ENCODE results near the gene CPSF6.
A peak's percentile ranks its signal among the peaks of the same experiment; 100 is the strongest.
"Not testable (repeated sequence)": the region's sequence is repeated elsewhere in the genome, so short reads cannot be mapped to it uniquely, and the experiment has no call there.

CPSF6 gene

DNA sequence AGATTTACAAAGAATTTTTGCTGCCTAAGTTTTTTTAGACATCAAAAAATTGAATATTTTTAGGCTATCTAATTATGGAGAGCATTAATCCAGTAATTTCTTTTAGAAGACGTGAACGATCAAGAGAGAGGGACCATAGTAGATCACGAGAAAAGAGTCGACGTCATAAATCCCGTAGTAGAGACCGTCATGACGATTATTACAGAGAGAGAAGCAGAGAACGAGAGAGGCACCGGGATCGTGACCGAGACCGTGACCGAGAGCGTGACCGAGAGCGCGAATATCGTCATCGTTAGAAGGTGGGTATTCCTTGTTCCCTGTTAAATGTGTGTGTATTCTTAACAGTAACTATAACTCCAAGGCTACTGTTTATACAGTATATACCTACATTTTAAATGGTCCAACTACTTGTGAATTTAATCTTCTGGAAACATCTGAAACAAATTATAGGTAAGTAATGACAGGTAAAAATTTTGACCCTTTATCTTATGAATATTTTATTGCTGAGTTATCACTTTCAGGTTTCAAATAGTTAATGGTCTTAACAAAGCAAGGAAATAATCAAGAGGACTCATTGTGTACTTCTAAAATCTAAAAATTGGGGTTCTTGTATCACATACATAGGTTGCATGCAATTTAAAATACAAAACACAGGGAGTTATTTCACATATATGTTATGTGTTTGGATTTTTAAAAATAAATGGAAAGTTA, 23.1 kb downstream of the CPSF6 start:
- DNase-seq = no peak

DNA sequence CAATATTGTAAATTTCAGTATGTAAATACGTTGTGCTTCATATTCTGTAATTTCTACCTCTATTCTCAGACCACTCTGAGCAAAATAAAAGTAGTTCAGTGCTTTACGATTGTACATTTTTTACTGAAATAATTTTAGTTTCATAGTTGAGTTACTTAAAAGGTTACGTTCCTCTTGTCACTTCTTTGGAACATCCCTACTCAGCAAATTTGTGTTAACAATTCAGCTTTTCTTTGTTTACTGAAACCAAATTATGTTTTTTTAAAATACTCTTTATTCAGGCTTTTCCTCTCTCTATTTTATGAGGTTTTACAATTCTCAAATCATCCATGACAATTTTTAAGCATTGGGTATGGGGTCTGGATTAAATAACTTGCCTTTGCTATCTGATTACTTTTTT, 25.8 kb downstream of the CPSF6 start:
- no peak for DNase-seq

DNA sequence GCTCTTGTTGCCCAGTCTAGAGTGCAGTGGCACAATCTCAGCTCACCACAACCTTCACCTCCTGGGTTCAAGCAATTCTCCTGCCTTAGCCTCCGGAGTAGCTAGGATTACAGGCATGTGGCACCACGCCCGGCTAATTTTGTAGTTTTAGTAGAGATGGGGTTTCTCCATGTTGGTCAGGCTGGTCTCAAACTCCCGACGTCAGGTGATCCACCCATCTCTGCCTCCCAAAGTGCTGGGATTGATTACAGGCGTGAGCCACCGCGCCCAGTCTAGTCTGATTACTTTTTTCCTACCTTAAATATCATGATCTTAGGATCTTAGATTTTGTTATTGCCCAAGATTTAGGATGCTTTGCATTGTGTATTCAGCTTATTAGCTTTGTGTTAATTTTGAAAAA, 26.3 kb downstream of the CPSF6 start:
- DNase-seq = not testable (repeated sequence)

DNA sequence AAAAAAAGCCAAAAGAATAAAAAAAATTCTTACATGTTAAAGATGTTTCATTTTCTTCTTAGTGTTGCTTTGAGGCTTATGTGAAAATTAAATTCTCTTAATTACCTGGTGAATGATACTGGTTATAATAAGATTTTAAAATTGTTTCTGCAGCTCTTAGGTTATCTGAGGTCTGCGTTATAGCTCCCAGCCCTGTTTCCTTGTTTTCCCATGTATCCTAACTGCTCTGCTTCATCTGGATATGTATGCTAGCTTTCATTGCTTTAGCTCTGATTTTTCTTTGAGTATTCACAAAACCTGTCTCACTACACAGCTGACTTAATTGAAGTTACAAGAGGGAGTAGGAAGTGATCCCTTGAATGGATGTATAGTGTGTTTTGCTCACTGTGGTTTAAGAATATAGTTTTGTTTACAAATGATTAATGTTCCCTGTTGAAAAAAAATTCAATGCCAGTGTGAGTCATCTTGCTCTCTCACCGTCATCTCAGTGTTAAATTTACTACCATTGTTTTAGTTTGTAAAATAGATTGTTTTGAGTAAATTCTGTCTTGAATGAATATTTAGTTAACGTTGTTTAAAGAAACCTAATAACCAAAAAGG, 26.8 kb downstream of the CPSF6 start:
- no peak for DNase-seq

DNA sequence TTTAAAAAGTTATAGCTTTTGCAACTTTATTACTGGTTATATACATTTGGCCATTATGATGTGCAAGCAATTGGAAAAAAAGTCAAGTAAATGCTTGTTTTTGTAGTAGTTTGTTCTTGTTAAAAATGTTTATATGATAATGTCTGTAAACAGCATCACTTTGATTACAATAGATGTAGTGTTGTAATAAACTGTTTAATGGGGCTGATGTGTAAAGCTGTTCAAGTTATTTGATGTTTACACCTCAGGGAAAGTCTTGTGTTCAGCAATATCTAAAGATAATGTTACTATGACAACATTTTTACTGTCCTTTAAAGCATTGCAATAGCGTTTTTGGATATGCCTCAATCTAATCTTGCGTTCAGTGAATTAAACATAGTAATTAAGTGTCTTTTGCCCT, 30.4 kb downstream of the CPSF6 start:
- no peak for DNase-seq

DNA sequence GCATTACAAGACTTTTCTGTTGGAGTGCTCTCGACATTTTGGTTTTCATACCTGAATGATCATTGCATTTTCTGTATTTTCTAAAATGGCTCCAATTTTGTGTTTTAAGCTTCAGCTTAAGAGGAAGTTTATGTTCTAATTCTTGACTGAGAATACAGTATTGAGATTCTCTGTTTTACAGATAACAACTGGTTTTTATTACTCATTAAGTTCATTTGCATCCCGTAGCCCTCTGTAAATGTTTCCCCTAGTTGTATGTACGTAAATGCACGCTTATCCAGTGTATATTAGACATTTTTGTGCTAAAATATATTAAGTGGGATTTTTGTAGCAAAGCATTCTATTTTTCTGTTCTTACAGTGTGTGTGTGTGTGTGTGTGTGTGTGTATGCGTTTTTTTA, 33.1 kb downstream of the CPSF6 start:
- DNase-seq = no peak

DNA sequence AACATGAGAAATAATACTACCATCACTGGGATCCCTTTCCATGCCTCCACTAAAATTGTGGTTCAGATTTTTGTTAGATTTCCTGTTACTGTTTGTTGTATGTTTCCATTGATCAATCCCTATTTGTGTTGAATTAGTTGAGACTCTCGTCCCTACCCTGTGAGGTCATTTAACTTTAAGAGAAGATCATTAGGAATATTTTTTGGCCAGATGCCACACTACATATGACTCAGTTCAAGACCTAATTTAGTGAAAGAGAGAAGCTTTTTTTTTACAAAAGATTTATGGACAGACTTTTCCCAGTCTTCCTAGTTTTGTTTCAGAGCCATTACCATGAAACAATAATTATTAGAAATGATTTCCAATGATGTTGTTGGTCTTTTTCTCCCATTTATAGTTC, 35.5 kb downstream of the CPSF6 start:
- no peak for DNase-seq

DNA sequence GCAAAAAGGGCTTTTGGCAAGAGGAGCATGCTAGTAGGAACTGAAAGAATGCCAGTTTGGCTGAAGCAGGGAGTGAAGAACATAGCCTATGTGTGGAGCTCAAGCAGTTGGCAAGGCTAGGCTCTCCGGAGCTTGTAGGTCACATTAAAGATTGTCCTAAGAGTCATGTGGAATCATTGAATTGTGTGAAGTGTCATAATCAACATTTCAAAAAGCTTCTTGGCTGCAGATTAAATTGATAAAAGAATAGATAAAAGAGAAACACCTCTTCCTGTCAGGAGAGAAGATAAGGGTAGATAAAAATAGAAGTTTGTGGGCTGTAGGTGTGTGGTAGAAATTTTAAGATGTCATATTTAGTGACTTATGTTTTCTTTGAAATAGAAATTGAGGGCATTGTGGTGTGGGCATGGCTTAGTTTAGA, 36.1 kb downstream of the CPSF6 start:
- DNase-seq = peak; percentile 30

DNA sequence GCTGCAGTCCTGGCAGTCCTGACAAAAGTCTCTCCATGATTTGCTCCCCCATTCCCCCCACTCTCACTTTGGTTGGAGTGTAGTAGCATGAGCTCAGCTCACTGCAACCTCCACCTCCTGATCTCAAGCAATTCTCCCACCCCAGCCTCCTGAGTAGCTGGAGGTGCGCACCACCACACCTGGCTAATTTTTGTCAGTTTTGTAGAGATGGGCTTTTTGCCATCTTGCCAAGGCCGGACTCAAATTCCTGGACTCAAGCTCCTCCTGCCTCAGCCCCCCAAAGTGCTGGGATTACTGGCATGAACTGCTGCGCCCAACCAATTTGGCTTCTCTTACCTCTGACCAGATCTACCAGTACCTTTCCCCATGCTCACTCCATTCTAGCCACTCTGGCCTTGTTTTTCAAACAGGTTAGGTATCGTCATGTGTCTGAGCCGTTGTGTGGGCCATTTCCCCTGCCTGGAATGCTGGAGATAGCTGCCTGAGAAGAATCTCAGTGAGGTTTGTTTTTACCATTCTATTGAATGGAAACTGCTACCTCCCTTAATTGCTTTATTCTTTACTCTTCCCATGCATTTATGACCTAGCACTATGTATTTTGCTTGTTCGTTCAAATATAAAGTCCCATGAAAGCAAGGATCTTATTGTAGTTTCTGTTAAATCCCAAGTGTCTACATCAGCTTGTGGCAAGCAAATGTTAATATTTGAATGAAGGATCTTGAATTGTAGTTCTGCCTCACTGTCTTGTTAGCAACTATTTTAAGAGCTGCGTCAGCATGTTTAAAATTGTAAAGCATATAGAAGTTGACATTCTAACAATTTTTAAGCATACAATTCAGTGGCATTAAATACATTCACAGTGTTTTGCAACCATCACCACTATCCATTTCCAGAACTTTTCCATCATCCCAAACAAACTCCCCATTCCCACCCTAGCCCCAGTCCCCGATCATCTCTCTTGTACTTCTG, 39.7 kb downstream of the CPSF6 start:
- no peak for DNase-seq

DNA sequence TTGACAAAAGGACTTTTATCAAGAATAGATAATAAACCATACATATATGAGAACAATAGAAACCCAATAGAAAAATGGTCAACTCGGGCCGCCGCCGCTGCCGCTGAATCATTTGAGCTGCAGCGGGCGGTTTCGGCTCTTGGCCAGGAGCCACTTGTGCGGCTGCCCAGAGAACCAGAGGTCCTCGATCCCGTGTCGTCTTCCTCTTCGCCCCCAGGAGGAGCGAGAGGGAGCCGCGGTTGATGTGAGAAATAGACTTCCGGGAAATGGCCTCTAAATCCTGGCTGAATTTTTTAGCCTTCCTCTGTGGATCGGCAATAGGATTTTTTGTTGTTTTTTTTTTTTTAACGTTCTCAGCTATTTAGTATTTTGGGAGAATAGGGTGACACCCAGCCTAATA, 44.8 kb downstream of the CPSF6 start:
- no peak for DNase-seq

DNA sequence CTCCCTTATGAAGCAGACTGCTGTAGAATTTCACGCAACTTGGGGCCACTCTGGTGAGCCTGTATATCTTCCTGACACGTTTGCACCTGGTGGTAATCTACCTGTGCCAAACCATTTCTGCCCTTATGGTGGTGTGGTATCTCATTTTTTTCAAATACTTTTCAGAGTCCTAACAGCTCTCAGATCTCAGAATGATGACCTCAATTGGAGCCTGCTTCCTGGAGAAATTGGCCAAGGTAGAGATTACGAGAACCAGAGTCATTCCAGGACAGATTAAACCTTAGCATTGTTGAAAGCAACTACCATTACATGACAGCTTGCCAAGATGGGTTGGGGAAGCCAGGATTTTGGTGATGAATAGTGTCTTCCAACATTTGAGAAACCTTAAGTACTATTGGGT, 48.2 kb downstream of the CPSF6 start:
- no peak for DNase-seq

DNA sequence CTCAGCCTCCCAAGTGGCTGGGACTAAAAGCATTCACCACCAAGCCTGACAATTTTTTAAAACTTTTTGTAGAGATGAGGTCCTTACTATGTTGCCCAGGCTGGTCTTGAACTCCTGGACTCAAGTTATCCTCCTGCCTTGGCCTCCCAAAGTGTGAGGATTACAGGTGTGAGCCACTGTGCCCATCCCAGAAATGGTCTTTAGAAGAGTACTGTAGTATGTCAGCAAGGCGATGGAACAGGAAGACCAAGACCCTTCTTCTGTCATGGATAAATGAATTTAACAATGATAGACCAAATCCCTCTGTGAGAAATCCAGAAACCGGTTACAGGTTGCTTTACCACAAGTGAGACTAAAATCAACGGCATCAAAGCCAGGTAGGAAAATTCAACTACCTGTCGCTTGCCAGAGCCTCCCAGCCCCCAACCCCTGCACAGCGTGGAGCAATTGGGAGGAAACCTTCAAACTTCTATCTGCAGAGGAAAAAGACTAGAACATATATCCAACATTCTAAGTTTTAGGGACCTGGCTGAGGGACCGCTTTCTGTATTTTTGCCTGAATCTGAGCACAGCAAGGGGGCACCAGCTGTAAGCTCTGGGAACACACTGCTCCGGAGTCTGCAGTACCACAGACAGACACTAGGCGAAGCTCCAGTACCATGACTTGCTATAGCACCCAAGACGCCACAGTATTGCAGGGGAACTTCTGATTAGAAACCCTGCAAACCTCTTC, 51.3 kb downstream of the CPSF6 start:
- peak; percentile 86 for DNase-seq

DNA sequence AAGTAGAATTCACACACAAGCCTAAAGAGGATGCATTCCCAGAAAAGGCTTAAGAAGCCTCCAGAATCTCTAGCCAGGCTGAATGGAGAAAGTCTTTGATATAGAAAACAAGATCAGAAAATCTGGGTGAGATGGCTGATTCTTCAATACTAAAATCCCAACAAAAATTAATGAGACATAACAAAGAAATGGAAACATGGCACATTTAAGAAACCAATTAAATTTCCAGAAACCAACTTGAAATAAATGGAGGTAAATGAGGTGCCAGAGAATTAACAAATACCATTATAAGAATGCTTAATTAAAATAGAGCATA, 51.9 kb downstream of the CPSF6 start:
- no peak for DNase-seq

DNA sequence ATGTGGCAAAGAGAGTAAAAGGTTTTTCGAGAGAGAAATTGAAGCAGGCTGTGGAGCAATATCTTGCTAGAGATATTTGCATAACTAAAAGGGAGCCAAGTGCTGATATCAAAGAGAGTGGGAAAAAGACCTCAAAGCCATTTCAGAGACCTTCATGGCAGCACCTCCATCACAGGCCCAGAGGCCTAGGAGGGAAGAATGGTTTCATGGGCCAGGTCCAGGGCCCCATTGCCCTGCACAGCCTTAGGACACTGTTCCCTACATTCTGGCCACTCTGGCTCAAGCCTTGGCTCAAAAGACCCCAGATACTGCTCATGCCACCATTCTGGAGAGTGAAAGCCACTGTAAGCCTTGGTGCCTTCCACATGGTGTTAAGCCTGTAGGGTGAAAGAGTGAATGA, 58.8 kb downstream of the CPSF6 start:
- DNase-seq = no peak

DNA sequence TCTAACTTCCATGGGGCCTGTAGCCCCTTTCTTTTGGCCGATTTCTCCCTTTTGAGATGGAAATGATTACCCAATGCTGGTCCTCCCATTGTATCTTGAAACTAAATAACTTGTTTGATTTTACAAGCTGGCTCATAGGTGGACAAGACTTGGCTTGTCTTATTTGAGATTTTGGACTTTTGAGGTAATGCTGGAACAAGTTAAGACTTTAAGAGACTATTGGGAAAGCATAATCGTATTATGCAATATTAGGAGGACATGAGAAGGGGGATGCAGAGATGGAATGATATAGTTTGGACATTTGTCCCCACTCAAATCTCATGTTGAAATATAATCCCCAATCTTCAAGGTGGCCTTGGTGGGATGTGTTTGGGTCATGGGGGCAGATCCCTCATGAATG, 59.6 kb downstream of the CPSF6 start:
- no peak for DNase-seq

DNA sequence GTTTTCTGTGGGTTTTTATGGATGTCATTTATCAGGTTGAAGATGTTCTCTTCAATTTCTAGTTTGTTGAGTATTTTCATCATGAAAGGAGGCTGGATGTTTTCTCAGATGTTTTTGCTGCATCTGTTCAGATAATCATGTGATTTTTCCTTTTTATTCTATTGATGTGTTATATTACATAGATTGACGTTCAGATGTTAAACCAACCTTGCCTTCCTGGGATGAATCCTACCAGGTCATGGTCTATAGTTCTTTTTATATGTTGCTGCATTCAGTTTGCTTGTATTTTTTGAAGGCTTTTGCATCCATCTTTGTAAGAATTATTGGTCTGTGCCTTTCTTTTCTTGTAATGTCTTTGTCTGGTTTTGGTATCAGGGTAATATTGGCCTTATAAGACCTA, 64.9 kb downstream of the CPSF6 start:
- no peak for DNase-seq

DNA sequence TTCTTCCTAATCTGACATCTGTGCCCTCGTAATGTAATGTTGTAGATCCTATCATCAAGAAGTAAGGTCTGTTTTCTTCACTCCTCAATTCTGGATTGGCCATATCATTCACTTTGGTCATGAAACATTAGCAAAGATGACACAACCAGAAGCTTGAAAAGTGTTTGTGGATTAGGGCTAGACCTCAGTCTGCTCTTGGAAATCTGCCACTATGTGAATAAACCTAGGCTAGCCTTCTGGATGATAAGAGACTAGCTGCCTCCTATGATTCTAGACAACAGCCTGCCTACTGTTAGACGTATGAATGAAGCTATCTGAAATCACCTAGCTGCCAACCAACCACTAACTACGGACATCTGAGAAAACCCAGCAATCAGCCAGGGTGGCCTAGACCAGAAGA, 70.1 kb downstream of the CPSF6 start:
- no peak for DNase-seq

DNA sequence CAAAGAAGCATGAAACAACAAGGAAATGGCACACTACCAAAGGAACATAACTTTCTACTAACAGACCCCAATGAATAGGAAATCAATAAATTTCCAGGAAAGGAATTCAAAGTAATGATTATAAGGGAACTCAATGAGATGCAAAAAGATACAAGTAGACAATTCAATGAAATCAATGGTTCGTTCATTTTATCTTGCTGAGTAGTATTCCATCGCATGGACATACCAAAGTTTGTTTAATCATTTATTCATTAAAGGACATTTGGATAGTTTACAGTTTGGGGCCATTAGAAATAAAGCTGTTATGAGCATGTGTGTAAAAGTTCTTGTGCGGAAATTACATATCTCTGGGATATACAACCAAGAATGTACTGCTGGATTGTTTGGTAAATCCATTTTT, 73.8 kb downstream of the CPSF6 start:
- DNase-seq = no peak

DNA sequence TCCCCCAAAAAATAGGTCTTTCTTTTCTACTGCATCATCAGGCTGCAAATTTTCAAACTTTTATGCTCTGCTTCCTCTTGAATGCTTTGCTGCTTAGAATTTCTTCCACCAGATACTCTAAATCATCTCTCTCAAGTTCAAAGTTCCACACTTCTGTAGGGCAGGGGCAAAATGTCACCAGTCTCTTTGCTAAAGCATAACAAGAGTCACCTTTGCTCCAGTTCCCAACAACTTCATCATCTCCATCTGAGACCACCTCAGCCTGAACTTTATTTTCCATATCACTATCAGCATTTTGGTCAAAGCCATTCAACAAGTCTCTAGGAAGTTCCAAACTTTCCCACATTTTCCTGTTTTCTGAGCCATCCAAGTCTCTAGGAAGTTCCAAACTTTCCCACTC, 77.4 kb downstream of the CPSF6 start:
- DNase-seq = not testable (repeated sequence)

DNA sequence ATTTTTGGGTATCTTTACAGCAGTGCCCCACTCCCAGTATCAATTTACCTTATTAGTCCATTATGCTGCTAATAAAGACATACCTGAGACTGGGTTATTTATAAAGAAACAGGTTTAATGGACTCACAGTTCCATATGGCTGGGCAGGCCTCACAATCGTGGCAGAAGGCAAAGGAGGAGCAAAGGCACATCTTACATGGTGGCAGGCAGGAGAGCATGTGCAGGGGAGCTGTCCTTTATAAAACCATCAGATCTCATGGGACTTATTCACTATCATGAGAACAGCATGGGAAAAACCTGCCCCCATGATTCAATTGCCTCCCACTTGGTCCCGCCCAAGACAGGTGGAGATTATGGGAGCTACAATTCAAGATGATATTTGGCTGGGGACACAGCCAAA, 77.9 kb downstream of the CPSF6 start:
- not testable (repeated sequence) for DNase-seq

DNA sequence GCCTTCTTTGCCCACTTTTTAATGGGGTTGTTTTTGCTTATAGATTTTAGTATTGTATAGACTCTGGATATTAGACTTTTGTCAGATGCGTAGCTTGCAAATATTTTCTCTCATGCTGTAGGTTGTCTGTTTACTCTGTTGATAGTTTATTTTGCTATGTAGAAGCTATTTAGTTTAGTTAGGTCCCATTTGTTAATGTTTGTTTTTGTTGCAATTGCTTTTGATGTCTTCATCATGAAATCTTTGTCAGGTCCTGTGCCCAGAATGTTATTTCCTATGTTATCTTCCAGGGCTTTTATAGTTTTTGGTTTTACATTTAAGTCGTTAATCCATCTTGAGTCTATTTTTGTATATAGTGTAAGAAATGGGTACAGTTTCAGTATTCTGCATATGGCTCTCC, 78.9 kb downstream of the CPSF6 start:
- no peak for DNase-seq

DNA sequence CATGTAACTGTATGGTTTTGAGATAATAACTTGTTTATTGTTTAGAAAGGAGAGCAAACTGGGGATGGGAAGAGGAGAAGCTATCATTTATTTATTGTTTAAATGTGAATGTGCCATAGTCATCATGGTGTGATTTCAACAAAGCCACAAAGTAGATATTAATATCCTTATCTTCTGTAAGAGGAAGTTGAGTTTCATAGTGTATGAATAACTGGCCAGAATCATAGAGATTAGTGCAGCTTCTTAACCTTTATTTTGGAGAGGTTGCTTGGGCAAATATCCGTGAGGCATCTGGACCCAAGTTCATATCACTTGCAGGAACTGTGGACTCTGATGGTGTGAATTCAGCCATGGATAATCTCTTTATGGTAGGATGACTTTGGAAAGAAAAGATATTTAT, 82.0 kb downstream of the CPSF6 start:
- no peak for DNase-seq

Measured in CD4-positive, alpha-beta T cell treated with Interleukin-17A for 1 hour (primary cell).